ENCODE results near the gene TM7SF2. TPM values are rescaled to one million over a fixed set of nuclear protein-coding genes. Genes with fewer than 3 reads are reported as not detected.

The TM7SF2 gene
- total RNA-seq, 1 donor from 2014 or later, result 8.4 TPM

- Histone ChIP-seq H3K36me3 (ENCODE audit: control insufficient read depth in 3 of 3, insufficient read depth in 3 of 3, low read length in 3 of 3) (peaks cover 16 to 23% (median 22%) of the 10 kb centered on the region in 3 donors), H3K4me3 (ENCODE audit: low read length in 3 of 3) (no peak overlapping the region), H3K4me1 (ENCODE audit: control insufficient read depth in 3 of 3, insufficient read depth in 3 of 3, low read length in 3 of 3) (peaks cover 9 to 29% (median 22%) of the 10 kb centered on the region in 3 donors), H3K27me3 (ENCODE audit: control insufficient read depth in 3 of 3, insufficient read depth in 3 of 3, low read length in 3 of 3) (no peaks in the 10 kb centered on the region), H3K9me3 (ENCODE audit: control insufficient read depth in 3 of 3, low read length in 3 of 3) (no peaks in the 10 kb centered on the region), H3K9ac (ENCODE audit: low read depth in 1 of 3, low read length in 3 of 3) (peak overlapping the region in 2 of 3 donors; percentile 35 to 54), H3K27ac (ENCODE audit: low read depth, low read length) (no peak overlapping the region)
These were observed 7.0 kb upstream of the TM7SF2 start for GRCh38 chr11:65104628-65105027.

GRCh38 chr11:65107078-65107477 is 4.6 kb upstream of the TM7SF2 start:
- Histone ChIP-seq H3K27ac (ENCODE audit: low read depth, low read length) (no peak overlapping the region), H3K9me3 (ENCODE audit: control insufficient read depth in 3 of 3, low read length in 3 of 3) (no peaks in the 10 kb centered on the region), H3K4me3 (ENCODE audit: low read length in 3 of 3) (no peak overlapping the region), H3K36me3 (ENCODE audit: control insufficient read depth in 3 of 3, insufficient read depth in 3 of 3, low read length in 3 of 3) (peaks cover 20 to 31% (median 26%) of the 10 kb centered on the region in 3 donors), H3K9ac (ENCODE audit: low read depth in 1 of 3, low read length in 3 of 3) (no peak overlapping the region), H3K4me1 (ENCODE audit: control insufficient read depth in 3 of 3, insufficient read depth in 3 of 3, low read length in 3 of 3) (peaks cover 23 to 37% (median 37%) of the 10 kb centered on the region in 3 donors), H3K27me3 (ENCODE audit: control insufficient read depth in 3 of 3, insufficient read depth in 3 of 3, low read length in 3 of 3) (no peaks in the 10 kb centered on the region)

DNA sequence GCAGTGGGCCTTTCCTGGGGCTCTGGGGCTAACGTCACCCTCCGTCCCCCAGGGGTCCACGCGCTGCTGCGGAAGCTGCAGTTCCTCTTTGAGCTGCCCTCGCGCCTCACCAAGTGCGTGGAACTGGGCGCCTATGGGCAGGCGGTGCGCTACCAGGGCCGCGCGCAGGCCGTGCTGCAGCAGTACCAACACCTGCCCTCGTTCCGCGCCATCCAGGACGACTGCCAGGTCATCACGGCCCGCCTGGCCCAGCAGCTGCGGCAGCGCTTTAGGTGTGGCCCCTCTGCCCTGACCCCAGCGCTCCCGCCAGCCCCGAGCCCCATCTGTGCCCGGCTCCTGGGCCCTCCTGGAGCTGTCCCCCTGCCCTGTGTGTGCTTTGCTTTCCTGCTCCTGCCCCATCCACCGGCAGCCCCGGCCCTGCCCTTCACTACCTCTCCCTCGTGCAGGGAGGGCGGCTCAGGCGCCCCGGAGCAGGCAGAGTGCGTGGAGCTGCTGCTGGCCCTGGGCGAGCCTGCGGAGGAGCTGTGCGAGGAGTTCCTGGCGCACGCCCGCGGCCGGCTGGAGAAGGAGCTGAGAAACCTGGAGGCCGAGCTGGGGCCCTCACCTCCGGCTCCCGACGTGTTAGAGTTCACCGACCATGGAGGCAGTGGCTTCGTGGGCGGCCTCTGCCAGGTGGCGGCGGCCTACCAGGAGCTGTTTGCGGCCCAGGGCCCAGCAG is 3.8 kb upstream of the TM7SF2 start:
- peaks cover 19 to 38% (median 37%) of the 10 kb centered on the region in 3 donors for H3K4me1 ChIP-seq (ENCODE audit: control insufficient read depth in 3 of 3, insufficient read depth in 3 of 3, low read length in 3 of 3)
- no peak overlapping the region for H3K4me3 ChIP-seq (ENCODE audit: low read length in 3 of 3)
- no peaks in the 10 kb centered on the region for H3K9me3 ChIP-seq (ENCODE audit: control insufficient read depth in 3 of 3, low read length in 3 of 3)
- no peak overlapping the region for H3K27ac ChIP-seq (ENCODE audit: low read depth, low read length)
- H3K27me3 ChIP-seq (ENCODE audit: control insufficient read depth in 3 of 3, insufficient read depth in 3 of 3, low read length in 3 of 3), result no peaks in the 10 kb centered on the region
- H3K9ac ChIP-seq (ENCODE audit: low read depth in 1 of 3, low read length in 3 of 3), result no peak overlapping the region
- peaks cover 20 to 31% (median 26%) of the 10 kb centered on the region in 3 donors for H3K36me3 ChIP-seq (ENCODE audit: control insufficient read depth in 3 of 3, insufficient read depth in 3 of 3, low read length in 3 of 3)

- H3K36me3 ChIP-seq (ENCODE audit: control insufficient read depth in 3 of 3, insufficient read depth in 3 of 3, low read length in 3 of 3), result peaks cover 20 to 31% (median 26%) of the 10 kb centered on the region in 3 donors
- peaks cover 22 to 42% (median 39%) of the 10 kb centered on the region in 3 donors for H3K4me1 ChIP-seq (ENCODE audit: control insufficient read depth in 3 of 3, insufficient read depth in 3 of 3, low read length in 3 of 3)
- no peaks in the 10 kb centered on the region for H3K27me3 ChIP-seq (ENCODE audit: control insufficient read depth in 3 of 3, insufficient read depth in 3 of 3, low read length in 3 of 3)
- no peak overlapping the region for H3K27ac ChIP-seq (ENCODE audit: low read depth, low read length)
- no peak overlapping the region for H3K4me3 ChIP-seq (ENCODE audit: low read length in 3 of 3)
- no peaks in the 10 kb centered on the region for H3K9me3 ChIP-seq (ENCODE audit: control insufficient read depth in 3 of 3, low read length in 3 of 3)
- H3K9ac ChIP-seq (ENCODE audit: low read depth in 1 of 3, low read length in 3 of 3), result no peak overlapping the region
These were observed 3.1 kb upstream of the TM7SF2 start for GRCh38 chr11:65108469-65109123.

DNA sequence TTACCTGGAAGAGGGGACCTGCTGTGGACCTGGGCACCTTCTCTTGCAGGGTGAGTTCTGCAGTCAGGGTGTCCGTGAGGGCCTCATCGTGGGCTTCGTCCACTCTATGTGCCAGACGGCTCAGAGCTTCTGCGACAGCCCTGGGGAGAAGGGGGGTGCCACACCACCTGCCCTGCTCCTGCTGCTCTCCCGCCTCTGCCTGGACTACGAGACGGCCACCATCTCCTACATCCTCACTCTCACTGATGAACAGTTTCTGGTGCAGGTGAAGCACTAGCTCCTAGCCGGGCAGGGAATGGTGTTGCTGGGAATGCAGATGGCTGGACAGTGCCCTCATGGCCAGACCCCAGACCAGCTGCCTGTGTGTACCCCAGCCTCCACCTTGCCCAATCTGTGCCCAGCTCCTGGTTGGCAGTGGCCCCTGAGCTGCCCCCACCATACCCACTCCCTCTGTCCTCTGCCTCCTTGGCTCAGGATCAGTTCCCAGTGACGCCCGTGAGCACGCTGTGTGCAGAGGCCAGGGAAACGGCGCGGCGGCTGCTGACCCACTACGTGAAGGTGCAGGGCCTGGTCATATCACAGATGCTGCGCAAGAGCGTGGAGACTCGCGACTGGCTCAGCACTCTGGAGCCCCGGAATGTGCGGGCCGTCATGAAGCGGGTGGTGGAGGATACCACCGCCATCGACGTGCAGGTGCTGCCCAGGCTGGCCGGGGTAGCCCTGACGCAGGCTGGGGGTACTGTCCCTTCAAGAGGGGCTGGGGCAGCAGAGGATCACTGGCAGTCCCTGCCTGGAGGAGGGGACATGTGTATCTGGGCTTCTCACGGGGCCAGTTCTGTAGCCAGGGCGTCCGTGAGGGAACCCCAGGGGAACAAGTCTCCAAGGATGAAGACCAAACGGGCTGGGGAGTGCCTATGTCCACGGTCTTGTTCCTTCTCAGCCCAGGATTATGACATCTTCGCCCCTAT is 2.2 kb upstream of the TM7SF2 start:
- no peaks in the 10 kb centered on the region for H3K9me3 ChIP-seq (ENCODE audit: control insufficient read depth in 3 of 3, low read length in 3 of 3)
- no peak overlapping the region for H3K4me3 ChIP-seq (ENCODE audit: low read length in 3 of 3)
- H3K36me3 ChIP-seq (ENCODE audit: control insufficient read depth in 3 of 3, insufficient read depth in 3 of 3, low read length in 3 of 3), result peaks cover 20 to 33% (median 26%) of the 10 kb centered on the region in 3 donors
- no peak overlapping the region for H3K9ac ChIP-seq (ENCODE audit: low read depth in 1 of 3, low read length in 3 of 3)
- no peak overlapping the region for H3K27ac ChIP-seq (ENCODE audit: low read depth, low read length)
- H3K4me1 ChIP-seq (ENCODE audit: control insufficient read depth in 3 of 3, insufficient read depth in 3 of 3, low read length in 3 of 3), result peaks cover 22 to 39% (median 38%) of the 10 kb centered on the region in 3 donors
- no peaks in the 10 kb centered on the region for H3K27me3 ChIP-seq (ENCODE audit: control insufficient read depth in 3 of 3, insufficient read depth in 3 of 3, low read length in 3 of 3)

DNA sequence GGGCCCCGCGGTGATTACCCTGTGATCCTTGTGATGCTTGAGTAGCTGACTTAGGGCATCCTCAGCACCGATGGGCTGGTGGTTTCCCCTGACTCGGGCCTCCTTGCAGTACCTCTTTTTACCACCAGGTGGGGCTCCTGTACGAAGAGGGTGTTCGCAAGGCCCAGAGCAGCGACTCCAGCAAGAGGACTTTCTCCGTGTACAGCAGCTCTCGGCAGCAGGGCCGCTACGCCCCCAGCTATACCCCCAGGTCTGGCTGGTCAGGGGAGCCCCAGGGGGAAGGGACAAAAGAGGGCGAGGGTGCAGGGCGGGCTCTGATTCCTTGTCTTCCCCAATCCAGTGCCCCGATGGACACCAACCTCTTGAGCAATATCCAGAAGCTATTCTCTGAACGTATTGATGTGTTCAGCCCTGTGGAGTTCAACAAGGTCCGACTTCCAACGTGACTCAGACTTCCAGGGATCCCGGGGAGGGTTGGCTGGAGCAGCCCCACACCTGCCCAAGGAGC is 1.3 kb upstream of the TM7SF2 start:
- no peak overlapping the region for H3K27ac ChIP-seq (ENCODE audit: low read depth, low read length)
- H3K9me3 ChIP-seq (ENCODE audit: control insufficient read depth in 3 of 3, low read length in 3 of 3), result no peaks in the 10 kb centered on the region
- peaks cover 21 to 33% (median 26%) of the 10 kb centered on the region in 3 donors for H3K36me3 ChIP-seq (ENCODE audit: control insufficient read depth in 3 of 3, insufficient read depth in 3 of 3, low read length in 3 of 3)
- no peak overlapping the region for H3K4me3 ChIP-seq (ENCODE audit: low read length in 3 of 3)
- no peaks in the 10 kb centered on the region for H3K27me3 ChIP-seq (ENCODE audit: control insufficient read depth in 3 of 3, insufficient read depth in 3 of 3, low read length in 3 of 3)
- H3K4me1 ChIP-seq (ENCODE audit: control insufficient read depth in 3 of 3, insufficient read depth in 3 of 3, low read length in 3 of 3), result peaks cover 22 to 45% (median 38%) of the 10 kb centered on the region in 3 donors
- H3K9ac ChIP-seq (ENCODE audit: low read depth in 1 of 3, low read length in 3 of 3), result peak overlapping the region; percentile 34 to 60 (median 51)

- Histone ChIP-seq H3K36me3 (ENCODE audit: control insufficient read depth in 3 of 3, insufficient read depth in 3 of 3, low read length in 3 of 3) (peaks cover 26 to 32% (median 28%) of the 10 kb centered on the region in 3 donors), H3K4me3 (ENCODE audit: low read length in 3 of 3) (peak overlapping the region; percentile 35 to 64 (median 54)), H3K9ac (ENCODE audit: low read depth in 1 of 3, low read length in 3 of 3) (peak overlapping the region in 1 of 3 donors; percentile 60), H3K27ac (ENCODE audit: low read depth, low read length) (no peak overlapping the region), H3K4me1 (ENCODE audit: control insufficient read depth in 3 of 3, insufficient read depth in 3 of 3, low read length in 3 of 3) (peaks cover 28 to 54% (median 46%) of the 10 kb centered on the region in 3 donors), H3K27me3 (ENCODE audit: control insufficient read depth in 3 of 3, insufficient read depth in 3 of 3, low read length in 3 of 3) (no peaks in the 10 kb centered on the region), H3K9me3 (ENCODE audit: control insufficient read depth in 3 of 3, low read length in 3 of 3) (no peaks in the 10 kb centered on the region)
These were observed 421 bp upstream of the TM7SF2 start for GRCh38 chr11:65111159-65111743.

DNA sequence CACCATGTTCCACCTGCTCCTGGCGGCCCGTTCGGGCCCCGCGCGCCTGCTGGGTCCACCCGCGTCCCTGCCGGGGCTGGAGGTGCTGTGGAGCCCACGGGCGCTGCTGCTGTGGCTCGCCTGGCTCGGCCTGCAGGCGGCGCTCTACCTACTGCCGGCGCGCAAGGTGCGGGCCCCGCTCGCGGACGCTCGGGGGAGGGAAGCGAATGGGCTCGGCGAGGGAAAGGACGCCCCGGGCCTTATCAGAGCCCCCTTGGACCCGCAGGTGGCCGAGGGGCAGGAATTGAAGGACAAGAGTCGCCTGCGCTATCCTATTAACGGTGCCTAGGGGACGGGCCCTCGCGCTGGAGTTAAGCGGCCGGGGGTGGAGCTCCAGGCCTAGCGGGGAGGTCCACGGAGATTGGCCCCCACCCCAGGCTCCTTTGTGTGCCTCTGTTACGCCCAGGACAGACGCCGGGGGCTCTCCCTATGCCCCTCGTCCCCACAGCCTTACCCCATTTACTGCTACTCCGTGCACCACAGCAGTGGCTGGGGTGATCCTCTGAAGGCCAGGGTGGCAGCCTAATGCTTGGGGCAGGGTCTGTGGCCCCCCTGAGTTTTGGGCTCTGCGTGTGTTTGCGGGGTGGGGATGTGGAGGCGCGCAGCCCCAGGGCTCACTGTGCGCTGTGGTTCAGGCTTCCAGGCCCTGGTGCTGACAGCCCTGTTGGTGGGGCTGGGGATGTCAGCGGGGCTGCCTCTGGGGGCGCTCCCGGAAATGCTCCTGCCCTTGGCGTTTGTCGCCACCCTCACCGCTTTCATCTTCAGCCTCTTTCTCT is 1.1 kb downstream of the TM7SF2 start:
- H3K4me1 ChIP-seq (ENCODE audit: control insufficient read depth in 3 of 3, insufficient read depth in 3 of 3, low read length in 3 of 3), result peaks cover 34 to 66% (median 54%) of the 10 kb centered on the region in 3 donors

More for the DNA sequence above, 1.1 kb downstream of the TM7SF2 start:
- Histone ChIP-seq H3K27me3 (ENCODE audit: control insufficient read depth in 3 of 3, insufficient read depth in 3 of 3, low read length in 3 of 3) (no peaks in the 10 kb centered on the region), H3K9me3 (ENCODE audit: control insufficient read depth in 3 of 3, low read length in 3 of 3) (no peaks in the 10 kb centered on the region), H3K36me3 (ENCODE audit: control insufficient read depth in 3 of 3, insufficient read depth in 3 of 3, low read length in 3 of 3) (peaks cover 24 to 28% (median 26%) of the 10 kb centered on the region in 3 donors), H3K27ac (ENCODE audit: low read depth, low read length) (no peak overlapping the region), H3K4me3 (ENCODE audit: low read length in 3 of 3) (peak overlapping the region; percentile 69 to 76 (median 72)), H3K9ac (ENCODE audit: low read depth in 1 of 3, low read length in 3 of 3) (peak overlapping the region; percentile 72 to 86 (median 73))
